ENCODE measurements around the gene SEMG2. TPM values are rescaled to one million over a fixed set of nuclear protein-coding genes. Genes with fewer than 3 reads are reported as not detected.

SEMG2 gene
- total RNA-seq, 2 experiments from 2014 or later: not detected

Other genes starting within 250 kb of the SEMG2 start
- under 1 TPM; 0.38 to 0.54 TPM for gene KCNS1, start 120.2 kb upstream of the SEMG2 start, total RNA-seq
- not detected for gene WFDC5, start 106.2 kb upstream of the SEMG2 start, total RNA-seq
- not detected for gene WFDC12, start 96.9 kb upstream of the SEMG2 start, total RNA-seq
- gene PI3, start 46.5 kb upstream of the SEMG2 start, total RNA-seq: not detected
- gene SEMG1, start 14.3 kb upstream of the SEMG2 start, total RNA-seq: not detected
- not detected for gene SLPI, start 33.2 kb downstream of the SEMG2 start, total RNA-seq
- gene RBPJL, start 85.5 kb downstream of the SEMG2 start, total RNA-seq: not detected
- gene MATN4, start 86.9 kb downstream of the SEMG2 start, total RNA-seq: 1 to 10 TPM in 1 of 2 experiments, under 1 TPM in 1; 0.74 to 1.2 TPM
- gene SDC4, start 127.1 kb downstream of the SEMG2 start, total RNA-seq: 10 to 100 TPM; 21.1 to 22.0 TPM
- gene SYS1, start 141.8 kb downstream of the SEMG2 start, total RNA-seq: 10 to 100 TPM; 19.6 to 20.7 TPM
- gene TP53TG5, start 157.0 kb downstream of the SEMG2 start, total RNA-seq: under 1 TPM in 1 of 2 experiments, not detected in 1; 0.29 TPM
- gene DBNDD2, start 186.9 kb downstream of the SEMG2 start, total RNA-seq: 10 to 100 TPM; 13.8 to 15.5 TPM
- 10 to 100 TPM; 43.7 to 47.7 TPM for gene PIGT, start 194.8 kb downstream of the SEMG2 start, total RNA-seq
- gene WFDC2, start 248.4 kb downstream of the SEMG2 start, total RNA-seq: 1 to 10 TPM; 1.3 TPM

Data from activated CD8-positive, alpha-beta T cell treated with anti-CD3 and anti-CD28 coated beads for 36 hours (primary cell).